Activated naive CD8-positive, alpha-beta T cell treated with anti-CD3 and anti-CD28 coated beads, Interleukin-2, amount 10 ng/mL, durations not matched to agents 7 days and 5 days (primary cell): ENCODE results near the gene SPO11. TPM values are rescaled to one million over a fixed set of nuclear protein-coding genes. Genes with fewer than 3 reads are reported as not detected.

Source experiments
- ATAC-seq: fragments of 150-1000 bp; cut with Tn5 transposase; one replicate; pipeline ENCODE4 v1.10.0; 2021; ENCODE audit warnings: low read depth, moderate library complexity
- POLR2A ChIA-PET: fragments of 350-600 bp; sonication (Branson Sonifier 250); formaldehyde crosslinking; loops from one replicate; lab custom pipeline; 2021; ENCODE audit warnings: antibody characterized with exemption; lab: Charles Lee
- DNase-seq: peaks from one replicate; pipeline ENCODE4 v3.0.0; 2021
- H3K27ac Mint-ChIP-seq: one replicate; pipeline ENCODE4 v1.8.0; 2022; ENCODE audit warnings: mild to moderate bottlenecking, mixed read lengths
- H3K27me3 Mint-ChIP-seq: one replicate; pipeline ENCODE4 v1.8.0; 2022; ENCODE audit warnings: mild to moderate bottlenecking, moderate library complexity, mixed read lengths
- H3K36me3 Mint-ChIP-seq: one replicate; pipeline ENCODE4 v1.8.0; 2021; ENCODE audit warnings: mild to moderate bottlenecking, mixed read lengths
- H3K4me1 Mint-ChIP-seq: one replicate; pipeline ENCODE4 v1.8.0; 2021; ENCODE audit warnings: mixed read lengths
- H3K4me3 Mint-ChIP-seq: one replicate; pipeline ENCODE4 v1.8.0; 2022; ENCODE audit warnings: mild to moderate bottlenecking, moderate library complexity, mixed read lengths
- H3K9me3 Mint-ChIP-seq: one replicate; pipeline ENCODE4 v1.8.0; 2021; ENCODE audit warnings: mixed read lengths
- total RNA-seq, 2 experiments: library from RNA; stranded (reverse); gene quantifications; one replicate each; pipeline ENCODE4 v1.2.3, GENCODE V29; 2021

The SPO11 gene
- total RNA-seq, 2 experiments from 2014 or later = not detected

DNA sequence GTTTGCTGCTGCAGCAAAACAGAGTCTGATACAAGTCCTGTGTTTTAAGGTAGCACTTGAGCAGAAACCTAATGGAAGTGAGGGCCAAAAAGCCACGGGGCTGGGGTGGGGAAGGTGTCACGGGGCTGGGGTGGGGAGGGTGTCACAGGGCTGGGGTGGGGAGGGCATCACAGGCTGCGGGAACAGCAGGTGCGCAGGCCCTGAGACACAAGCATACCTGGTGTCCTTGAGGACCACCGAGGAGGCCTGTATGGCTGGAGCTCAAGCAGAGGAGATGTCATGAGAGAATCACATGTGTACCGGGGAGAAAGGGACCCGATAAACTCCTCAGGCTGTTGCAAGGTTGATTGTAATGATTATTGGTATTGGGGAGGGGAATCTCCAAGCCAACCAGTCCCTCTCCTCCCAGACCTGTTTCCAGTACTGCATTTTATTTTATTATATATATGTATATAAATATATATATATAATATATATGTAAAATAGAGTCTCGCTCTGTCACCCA is 13.6 kb upstream of the SPO11 start:
- H3K4me3 Mint-ChIP-seq = no peak overlapping the region
- H3K36me3 Mint-ChIP-seq = no peaks in the 10 kb centered on the region
- POLR2A ChIA-PET = no interaction called here
- peaks cover 11% of the 10 kb centered on the region for H3K27me3 Mint-ChIP-seq
- H3K9me3 Mint-ChIP-seq = no peaks in the 10 kb centered on the region
- no peaks in the 10 kb centered on the region for H3K4me1 Mint-ChIP-seq
- no peak for DNase-seq
- no peak overlapping the region for H3K27ac Mint-ChIP-seq
- ATAC-seq = no peak

DNA sequence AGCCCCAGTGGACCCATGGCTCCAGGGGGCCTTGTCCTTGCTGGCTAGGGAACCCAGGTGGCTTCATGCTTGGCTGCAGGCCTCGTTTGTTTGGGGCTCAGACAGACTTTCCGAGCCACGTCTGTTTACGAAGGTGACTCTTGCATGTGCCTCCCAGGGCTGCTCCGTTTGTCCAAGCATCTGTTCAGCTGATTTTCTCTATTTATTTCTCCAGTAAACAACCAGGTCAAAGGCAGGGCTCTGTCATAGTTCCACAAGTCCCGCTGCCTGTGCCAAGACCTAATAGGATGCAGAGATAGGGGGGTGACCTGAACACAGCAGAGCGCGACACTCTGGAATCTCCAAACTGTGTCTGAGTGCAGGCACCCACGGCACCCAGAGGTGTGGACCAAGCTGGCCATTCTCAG is 12.8 kb upstream of the SPO11 start:
- no peaks in the 10 kb centered on the region for H3K36me3 Mint-ChIP-seq
- H3K4me3 Mint-ChIP-seq = no peak overlapping the region
- POLR2A ChIA-PET = no interaction called here
- ATAC-seq (no peak), DNase-seq (no peak)
- H3K27ac Mint-ChIP-seq = no peak overlapping the region
- peaks cover 15% of the 10 kb centered on the region for H3K27me3 Mint-ChIP-seq
- H3K4me1 Mint-ChIP-seq = no peaks in the 10 kb centered on the region
- no peaks in the 10 kb centered on the region for H3K9me3 Mint-ChIP-seq

DNA sequence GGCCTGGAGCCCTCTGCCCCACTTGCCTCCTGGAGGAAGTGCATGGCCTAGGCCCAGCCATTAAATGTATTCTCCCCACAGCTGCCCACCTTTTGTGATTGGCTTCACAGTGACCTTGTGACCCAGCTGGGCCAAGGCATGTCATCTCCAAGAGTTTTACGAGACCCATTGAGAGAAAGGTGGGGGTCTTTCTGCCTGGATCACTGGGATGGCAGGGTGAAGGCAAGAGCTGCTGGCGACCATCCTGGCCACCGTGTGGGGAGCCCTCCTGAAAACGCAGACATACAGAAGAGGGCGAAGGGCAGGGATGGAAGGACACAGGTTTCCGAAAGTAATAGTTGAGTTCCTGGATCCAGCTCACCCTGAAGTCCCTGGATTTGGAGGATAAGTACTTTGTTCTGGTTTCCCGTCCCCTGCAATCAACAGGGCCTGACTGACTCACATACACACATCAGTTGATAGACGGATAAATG is 12.3 kb upstream of the SPO11 start:
- Mint-ChIP-seq H3K4me1 (no peaks in the 10 kb centered on the region), H3K4me3 (no peak overlapping the region), H3K9me3 (no peaks in the 10 kb centered on the region), H3K27ac (no peak overlapping the region), H3K36me3 (no peaks in the 10 kb centered on the region), H3K27me3 (peaks cover 19% of the 10 kb centered on the region)
- ATAC-seq (no peak), DNase-seq (no peak)
- POLR2A ChIA-PET = no interaction called here

DNA sequence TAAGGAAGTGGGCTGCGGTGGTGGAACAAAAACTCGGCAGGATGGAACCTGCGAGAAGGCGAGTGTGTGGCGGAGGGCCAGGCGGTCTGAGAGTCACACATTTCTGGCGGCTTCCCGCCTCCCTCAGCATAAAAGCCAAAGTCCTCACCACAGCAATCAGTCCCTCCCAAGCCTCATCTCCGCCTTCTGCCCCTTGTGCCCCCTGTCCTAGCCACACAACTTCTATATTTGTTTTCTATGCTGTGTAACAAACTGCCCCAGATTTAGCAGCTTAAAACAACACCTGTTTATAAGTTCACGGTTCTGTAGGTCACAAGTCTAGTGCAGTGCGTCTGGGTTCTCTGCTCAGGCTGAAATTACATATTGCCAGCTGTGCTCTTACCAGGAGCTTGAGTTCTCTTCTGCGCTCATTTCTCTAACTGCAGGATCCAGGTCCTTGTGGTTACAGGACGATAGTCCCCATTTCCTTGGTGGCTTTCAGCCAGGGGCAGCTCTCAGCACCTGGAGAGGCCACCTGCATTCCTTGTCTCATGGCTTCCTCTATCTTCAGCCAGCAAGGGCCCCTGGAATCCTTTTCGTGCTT is 11.7 kb upstream of the SPO11 start:
- H3K27me3 Mint-ChIP-seq = peaks cover 24% of the 10 kb centered on the region

DNA sequence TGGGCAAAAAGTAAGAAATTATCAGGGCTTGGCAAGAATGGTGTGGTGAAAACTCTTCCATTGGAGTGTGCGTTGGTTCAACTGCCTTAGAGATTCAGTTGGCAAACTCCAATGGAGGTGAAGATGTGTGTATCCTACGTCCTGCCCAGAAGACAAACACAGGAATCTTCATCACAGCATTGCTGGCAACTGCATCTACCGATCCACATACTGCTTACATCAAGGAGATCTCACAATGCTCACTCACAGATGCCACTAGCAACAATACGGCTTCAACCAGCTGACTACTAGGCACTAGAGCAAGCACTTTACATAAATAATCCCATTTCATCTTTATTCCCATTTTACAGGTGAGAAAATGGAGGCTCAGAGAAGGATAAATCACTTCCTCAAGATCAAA is 10.0 kb upstream of the SPO11 start:
- Mint-ChIP-seq H3K9me3 (no peaks in the 10 kb centered on the region), H3K36me3 (no peaks in the 10 kb centered on the region), H3K27me3 (peaks cover 29% of the 10 kb centered on the region), H3K4me1 (no peaks in the 10 kb centered on the region), H3K27ac (no peak overlapping the region), H3K4me3 (no peak overlapping the region)
- DNase-seq (no peak), ATAC-seq (no peak)
- POLR2A ChIA-PET = no interaction called here

More for the DNA sequence above, 11.7 kb upstream of the SPO11 start:
- Mint-ChIP-seq H3K36me3 (no peaks in the 10 kb centered on the region), H3K4me3 (no peak overlapping the region), H3K27ac (no peak overlapping the region), H3K9me3 (no peaks in the 10 kb centered on the region), H3K4me1 (no peaks in the 10 kb centered on the region)
- no peak for DNase-seq
- no peak for ATAC-seq
- POLR2A ChIA-PET = no interaction called here

DNA sequence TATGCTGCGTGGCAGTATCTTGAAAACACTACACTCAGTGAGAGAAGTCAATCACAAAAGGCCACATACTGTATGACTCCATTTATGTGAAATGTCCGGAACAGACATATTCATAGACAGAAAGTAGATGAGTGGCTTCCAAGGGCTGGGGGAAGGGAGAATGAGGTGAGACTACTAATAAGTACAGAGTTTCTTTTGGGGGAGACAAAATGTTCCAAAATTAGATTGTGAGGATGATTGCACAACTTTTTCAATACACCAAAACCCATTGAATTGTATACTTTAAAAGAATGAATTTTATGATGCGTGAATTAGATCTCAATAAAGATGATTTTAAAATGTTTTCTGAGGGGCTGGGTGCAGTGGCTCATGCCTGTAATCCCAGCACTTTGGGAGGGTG is 9.2 kb upstream of the SPO11 start:
- Mint-ChIP-seq H3K4me3 (no peak overlapping the region), H3K27ac (no peak overlapping the region), H3K9me3 (no peaks in the 10 kb centered on the region), H3K36me3 (no peaks in the 10 kb centered on the region), H3K27me3 (peaks cover 34% of the 10 kb centered on the region), H3K4me1 (no peaks in the 10 kb centered on the region)
- POLR2A ChIA-PET = no interaction called here
- ATAC-seq (no peak), DNase-seq (no peak)

DNA sequence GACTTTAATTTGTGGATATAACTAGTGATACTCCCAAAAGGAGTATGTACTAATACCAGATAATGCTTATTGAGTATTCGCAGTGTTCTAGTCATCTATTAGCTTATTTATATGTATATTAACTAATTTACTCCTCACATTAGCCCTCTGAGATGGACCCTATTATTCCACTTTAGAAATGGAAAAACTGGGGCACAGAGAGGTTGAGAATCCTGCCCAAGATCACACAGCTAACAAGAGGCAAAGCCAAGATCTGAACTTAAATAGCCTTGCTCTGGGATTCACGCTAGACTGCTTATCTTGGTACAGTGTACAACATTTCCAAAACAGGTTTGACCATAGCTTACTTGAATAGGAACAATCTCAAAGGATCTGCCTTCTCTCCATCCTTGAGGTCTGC is 8.5 kb upstream of the SPO11 start:
- Mint-ChIP-seq H3K27me3 (peaks cover 34% of the 10 kb centered on the region), H3K4me3 (no peak overlapping the region), H3K4me1 (no peaks in the 10 kb centered on the region), H3K27ac (no peak overlapping the region), H3K9me3 (no peaks in the 10 kb centered on the region), H3K36me3 (no peaks in the 10 kb centered on the region)
- ATAC-seq (no peak), DNase-seq (no peak)
- POLR2A ChIA-PET = no interaction called here

DNA sequence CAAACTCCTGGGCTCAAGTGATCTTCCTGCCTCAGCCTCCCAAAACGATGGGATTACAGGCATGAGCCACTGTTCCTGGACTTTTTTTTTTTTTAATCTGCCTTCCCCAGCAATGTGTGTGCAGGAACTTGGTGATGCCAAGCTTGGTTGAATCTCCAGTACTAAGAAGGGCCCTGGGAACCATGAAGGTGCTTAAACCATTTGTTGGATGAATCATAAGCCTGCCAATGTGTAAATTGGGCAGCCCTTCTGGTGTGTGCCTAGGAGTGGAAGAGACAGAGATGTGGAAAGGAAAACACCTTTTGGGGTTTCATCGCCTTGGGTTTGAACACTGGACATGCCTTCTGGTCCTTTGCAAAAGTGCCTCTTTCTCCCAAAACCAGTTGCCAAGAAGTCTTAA is 7.1 kb upstream of the SPO11 start:
- H3K4me1 Mint-ChIP-seq = no peaks in the 10 kb centered on the region
- ATAC-seq = no peak
- H3K36me3 Mint-ChIP-seq = no peaks in the 10 kb centered on the region
- H3K9me3 Mint-ChIP-seq = no peaks in the 10 kb centered on the region
- DNase-seq = no peak
- no peak overlapping the region for H3K27ac Mint-ChIP-seq
- H3K27me3 Mint-ChIP-seq = peaks cover 38% of the 10 kb centered on the region
- POLR2A ChIA-PET = no interaction called here
- no peak overlapping the region for H3K4me3 Mint-ChIP-seq

DNA sequence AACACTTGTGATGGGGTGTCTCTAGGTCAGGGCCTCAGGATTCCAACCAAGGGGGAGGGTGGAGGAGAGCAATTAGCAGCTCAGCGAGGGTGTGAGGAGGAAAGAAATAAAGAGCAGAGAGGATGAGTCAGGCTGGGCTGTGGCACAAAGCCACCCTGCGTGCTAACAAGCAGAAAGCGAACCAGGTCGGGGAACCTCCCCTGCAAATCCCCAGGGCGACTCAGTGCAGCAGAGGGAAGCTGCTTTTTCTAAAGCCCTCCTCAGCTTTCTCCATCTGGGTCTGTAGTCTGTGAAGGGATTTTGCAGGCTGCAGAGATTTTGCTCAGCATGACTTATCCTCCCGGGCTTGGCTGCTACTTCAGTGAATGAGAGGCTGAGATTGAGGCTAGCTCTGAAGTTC is 6.6 kb upstream of the SPO11 start:
- ATAC-seq = no peak
- Mint-ChIP-seq H3K9me3 (no peaks in the 10 kb centered on the region), H3K27ac (no peak overlapping the region), H3K4me1 (no peaks in the 10 kb centered on the region), H3K36me3 (no peaks in the 10 kb centered on the region), H3K27me3 (peaks cover 42% of the 10 kb centered on the region), H3K4me3 (no peak overlapping the region)
- POLR2A ChIA-PET = no interaction called here
- DNase-seq = no peak

DNA sequence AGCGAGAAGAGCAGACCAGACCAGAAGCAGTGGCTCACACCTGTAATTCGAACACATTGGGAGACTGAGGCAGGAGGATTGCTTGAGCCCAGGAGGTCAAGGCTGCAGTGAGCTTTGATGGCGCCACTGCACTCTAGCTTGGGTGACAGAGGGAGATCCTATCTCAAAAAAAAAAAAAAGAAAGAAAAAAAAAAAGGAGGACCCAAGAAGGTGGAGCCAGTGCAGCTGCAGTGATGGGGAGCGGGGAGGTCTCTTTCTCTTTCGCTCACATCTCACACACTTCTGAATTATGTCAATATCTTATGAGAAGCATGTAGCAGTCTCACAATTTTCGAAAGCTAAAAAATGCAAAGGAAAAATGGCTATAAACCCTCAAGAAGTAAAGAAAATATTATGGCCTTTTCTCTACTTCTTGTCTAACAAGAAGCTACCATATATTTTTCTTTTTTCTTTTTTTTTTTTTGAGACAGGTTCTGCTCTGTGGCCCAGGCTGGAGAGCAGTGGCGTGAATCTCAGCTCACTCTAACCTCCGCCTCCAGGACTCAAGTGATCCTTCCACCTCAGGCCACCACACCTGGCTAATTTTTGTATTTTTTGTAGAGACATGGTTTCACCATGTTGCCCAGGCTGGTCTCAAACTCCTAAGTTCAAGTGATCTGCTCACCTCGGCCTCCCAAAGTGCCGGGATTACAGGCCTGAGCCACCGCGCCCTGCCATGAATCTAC is 3.8 kb upstream of the SPO11 start:
- Mint-ChIP-seq H3K4me3 (no peak overlapping the region), H3K4me1 (no peaks in the 10 kb centered on the region), H3K36me3 (no peaks in the 10 kb centered on the region), H3K27ac (no peak overlapping the region), H3K9me3 (no peaks in the 10 kb centered on the region), H3K27me3 (peaks cover 48% of the 10 kb centered on the region)
- POLR2A ChIA-PET = no interaction called here
- ATAC-seq = no peak
- no peak for DNase-seq

DNA sequence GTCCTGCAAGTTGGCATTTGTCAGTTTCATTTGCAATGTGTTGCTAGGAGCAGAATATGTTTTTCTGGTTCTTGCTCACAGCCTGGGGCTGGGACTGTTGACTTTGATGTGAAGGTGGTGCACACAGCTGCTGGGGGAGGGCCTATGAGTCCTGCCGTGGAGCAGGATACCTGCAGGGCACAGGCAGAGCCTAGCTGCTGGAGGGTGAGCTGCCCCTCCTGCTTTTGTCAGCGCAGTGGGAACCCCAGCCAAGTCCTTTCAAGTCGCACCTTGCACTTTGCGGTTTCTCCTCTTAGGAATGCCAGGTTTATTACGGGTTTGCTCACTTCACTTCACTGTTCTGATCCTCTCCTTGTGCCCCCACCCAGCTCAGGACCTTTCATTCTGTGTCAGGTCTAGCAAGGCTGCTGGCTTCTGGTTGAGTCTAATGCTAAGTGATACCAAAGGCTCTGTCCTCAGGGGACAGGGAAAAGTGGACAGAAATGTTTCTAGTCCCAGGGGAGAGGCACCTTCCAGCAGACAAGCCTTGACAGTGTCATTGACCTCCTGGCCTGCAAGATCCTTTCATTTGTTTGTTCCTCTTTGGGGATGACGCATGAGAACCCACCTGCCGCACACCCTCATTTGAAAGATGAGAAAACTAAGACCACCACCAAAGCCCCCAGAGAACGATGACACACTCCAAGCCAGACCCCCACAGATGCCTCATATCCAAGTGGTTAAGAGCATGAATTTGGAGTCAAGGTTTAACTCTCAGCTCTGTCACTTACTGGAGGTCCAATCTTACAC is 2.7 kb upstream of the SPO11 start:
- Mint-ChIP-seq H3K27me3 (peaks cover 52% of the 10 kb centered on the region), H3K9me3 (no peaks in the 10 kb centered on the region), H3K4me3 (no peak overlapping the region), H3K36me3 (no peaks in the 10 kb centered on the region), H3K4me1 (no peaks in the 10 kb centered on the region), H3K27ac (no peak overlapping the region)
- POLR2A ChIA-PET = no interaction called here
- DNase-seq (no peak), ATAC-seq (no peak)

DNA sequence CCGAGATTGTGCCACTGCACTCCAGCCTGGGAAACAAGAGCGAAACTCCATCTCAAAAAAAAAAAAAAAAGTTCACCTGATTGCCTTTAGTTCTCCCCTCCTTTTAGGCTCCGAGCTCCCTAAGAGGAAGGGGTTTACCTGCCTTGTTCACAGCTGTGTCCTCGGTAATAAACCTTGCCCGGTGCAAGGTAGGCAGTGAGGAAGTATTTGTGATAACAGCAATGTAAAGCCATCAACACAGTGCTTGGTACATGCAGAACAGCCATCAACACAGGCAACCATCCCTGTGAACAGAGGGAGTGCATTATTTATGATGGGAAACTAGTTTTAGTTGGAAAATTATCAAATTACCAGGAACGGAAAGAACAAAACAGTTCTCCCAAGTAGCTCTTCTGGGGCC is 1.8 kb upstream of the SPO11 start:
- H3K9me3 Mint-ChIP-seq = no peaks in the 10 kb centered on the region
- H3K27ac Mint-ChIP-seq = no peak overlapping the region
- peaks cover 53% of the 10 kb centered on the region for H3K27me3 Mint-ChIP-seq
- POLR2A ChIA-PET = no interaction called here
- no peaks in the 10 kb centered on the region for H3K36me3 Mint-ChIP-seq
- ATAC-seq (no peak), DNase-seq (no peak)
- no peaks in the 10 kb centered on the region for H3K4me1 Mint-ChIP-seq
- no peak overlapping the region for H3K4me3 Mint-ChIP-seq

DNA sequence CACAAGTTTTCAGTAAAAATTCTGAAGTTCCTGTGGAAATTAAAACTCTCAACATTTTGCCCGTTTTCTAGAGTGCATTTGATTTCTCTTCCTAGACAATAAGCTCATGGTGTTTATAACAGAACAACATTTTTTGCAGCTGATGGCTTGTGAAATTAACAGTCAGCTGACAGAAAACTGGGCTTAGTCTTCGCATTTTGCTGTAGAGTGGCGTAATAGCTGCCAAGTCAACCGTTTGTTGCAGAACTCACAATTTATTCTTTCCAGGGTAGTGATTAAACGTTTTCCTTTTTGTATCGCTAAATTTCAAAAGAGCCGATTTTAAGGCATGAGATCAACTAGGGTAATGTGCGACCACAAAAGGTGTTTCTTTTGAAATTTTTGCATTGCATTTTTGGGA is 1.4 kb downstream of the SPO11 start:
- Mint-ChIP-seq H3K27ac (no peak overlapping the region), H3K4me3 (no peak overlapping the region), H3K9me3 (no peaks in the 10 kb centered on the region), H3K27me3 (peaks cover 46% of the 10 kb centered on the region), H3K4me1 (no peaks in the 10 kb centered on the region), H3K36me3 (no peaks in the 10 kb centered on the region)
- ATAC-seq (no peak), DNase-seq (no peak)
- POLR2A ChIA-PET = no interaction called here
